PC-3 (cell line): ENCODE data around the gene PACSIN2. TPM values are rescaled to one million over a fixed set of nuclear protein-coding genes. Genes with fewer than 3 reads are reported as not detected.

Experiments
- ATAC-seq: fragments of 200-7000 bp; cut with Tn5 transposase; 2 replicates; pipeline ENCODE4 v1.9.1; 2020; ENCODE audit warnings: mild to moderate bottlenecking, moderate library complexity
- BruUV-seq: library from RNA; stranded (reverse); fragments of 400-500 nt; replicated peaks from 2 replicates; lab custom pipeline; 2021; lab: Mats Ljungman, UMichigan
- CTCF ChIA-PET: fragments of 300-600 bp; sonication (Branson Sonifier 250); formaldehyde crosslinking; loops from one replicate; lab custom pipeline; 2022; ENCODE audit warnings: antibody characterized with exemption; lab: Charles Lee
- POLR2A ChIA-PET: fragments of 300-600 bp; sonication (Branson Sonifier 250); formaldehyde crosslinking; loops from one replicate; lab custom pipeline; 2022; ENCODE audit warnings: antibody characterized with exemption; ENCODE audit not compliant: unreplicated experiment; lab: Charles Lee
- DNase-seq: peaks from one replicate; pipeline ENCODE4 v3.0.0-alpha.2; 2015
- H2AFZ ChIP-seq: fragments of 300-600 bp; sonication (generic); 2 replicates; pipeline ENCODE4 v1.6.0; 2016; ENCODE audit warnings: antibody characterized with exemption, low read length
- H3F3A ChIP-seq: fragments of 300-600 bp; sonication (generic); one replicate; pipeline ENCODE4 v1.6.0; 2017; ENCODE audit warnings: antibody characterized with exemption, low read length, control low read depth, mild to moderate bottlenecking; ENCODE audit not compliant: unreplicated experiment
- H3K27ac ChIP-seq: fragments of 300-600 bp; sonication (generic); 2 replicates; pipeline ENCODE4 v1.5.1; 2016; ENCODE audit warnings: mild to moderate bottlenecking, low read length
- H3K27me3 ChIP-seq: fragments of 300-600 bp; sonication (generic); 2 replicates; pipeline ENCODE4 v1.6.1; 2016; ENCODE audit warnings: low read length, mixed read lengths
- H3K36me3 ChIP-seq: fragments of 300-600 bp; sonication (generic); 2 replicates; pipeline ENCODE4 v1.6.1; 2016; ENCODE audit warnings: low read depth, mixed run types, low read length, mixed read lengths
- H3K4me1 ChIP-seq: fragments of 300-600 bp; sonication (generic); 2 replicates; pipeline ENCODE4 v1.5.1; 2016; ENCODE audit warnings: low read length; ENCODE audit not compliant: insufficient read depth
- H3K4me2 ChIP-seq: fragments of 300-600 bp; sonication (generic); 2 replicates; pipeline ENCODE4 v1.6.0; 2016; ENCODE audit warnings: low read length
- H3K4me3 ChIP-seq: fragments of 300-600 bp; sonication (generic); 2 replicates; pipeline ENCODE4 v1.5.1; 2016; ENCODE audit warnings: mild to moderate bottlenecking, low read length, mixed read lengths
- H3K79me2 ChIP-seq: fragments of 300-600 bp; sonication (generic); 2 replicates; pipeline ENCODE4 v1.6.1; 2017; ENCODE audit warnings: low read length, mixed read lengths
- H3K9ac ChIP-seq: fragments of 300-600 bp; sonication (generic); 2 replicates; pipeline ENCODE4 v1.6.0; 2016; ENCODE audit warnings: mild to moderate bottlenecking, low read length
- H3K9me2 ChIP-seq: fragments of 300-600 bp; sonication (generic); replicated peaks from 2 replicates; pipeline ENCODE4 v1.6.1; 2016; ENCODE audit warnings: mixed run types, low read length, mixed read lengths
- H3K9me3 ChIP-seq: fragments of 300-600 bp; sonication (generic); 2 replicates; pipeline ENCODE4 v1.6.1; 2016; ENCODE audit warnings: low read length, mixed read lengths
- H4K20me1 ChIP-seq: fragments of 300-600 bp; sonication (generic); 2 replicates; pipeline ENCODE4 v1.6.1; 2016; ENCODE audit warnings: low read length, mixed read lengths
- EZH2 ChIP-seq: fragments of 300-600 bp; sonication (generic); IDR thresholded peaks from one replicate; pipeline ENCODE4 v1.6.1; 2017; ENCODE audit warnings: antibody characterized with exemption, mild to moderate bottlenecking, low read length; ENCODE audit not compliant: unreplicated experiment
- EZH2phosphoT487 ChIP-seq: fragments of 300-600 bp; sonication (generic); IDR thresholded peaks from 2 replicates; pipeline ENCODE4 v1.6.1; 2018; ENCODE audit warnings: mild to moderate bottlenecking, antibody characterized with exemption, low read length, borderline replicate concordance
- intact Hi-C: fragments of 100-400 bp; cut with micrococcal nuclease; formaldehyde crosslinking; loops from 2 replicates; pipeline ENCODE4 v1.9.0; 2023
- total RNA-seq: library from RNA; depleted of rRNA; stranded (reverse); fragments of >200 nt; gene quantifications from 2 replicates; pipeline ENCODE4 v1.2.3, GENCODE V29; 2014
- TF ChIP-seq, protein P1 (sequence below): fragments of 300-600 bp; sonication (generic); conservative IDR thresholded peaks from 2 replicates; pipeline ENCODE4 v1.5.1; 2017; ENCODE audit warnings: antibody characterized with exemption, low read depth, mild to moderate bottlenecking, low read length

PACSIN2 gene
- total RNA-seq, 1 experiment from 2014 or later, result 25.7 TPM

- peaks cover 22% of the 10 kb centered on the region for H3K79me2 ChIP-seq
- TF ChIP-seq EZH2phosphoT487 (no peak), EZH2 (no peak)
- TF ChIP-seq, protein P1, sequence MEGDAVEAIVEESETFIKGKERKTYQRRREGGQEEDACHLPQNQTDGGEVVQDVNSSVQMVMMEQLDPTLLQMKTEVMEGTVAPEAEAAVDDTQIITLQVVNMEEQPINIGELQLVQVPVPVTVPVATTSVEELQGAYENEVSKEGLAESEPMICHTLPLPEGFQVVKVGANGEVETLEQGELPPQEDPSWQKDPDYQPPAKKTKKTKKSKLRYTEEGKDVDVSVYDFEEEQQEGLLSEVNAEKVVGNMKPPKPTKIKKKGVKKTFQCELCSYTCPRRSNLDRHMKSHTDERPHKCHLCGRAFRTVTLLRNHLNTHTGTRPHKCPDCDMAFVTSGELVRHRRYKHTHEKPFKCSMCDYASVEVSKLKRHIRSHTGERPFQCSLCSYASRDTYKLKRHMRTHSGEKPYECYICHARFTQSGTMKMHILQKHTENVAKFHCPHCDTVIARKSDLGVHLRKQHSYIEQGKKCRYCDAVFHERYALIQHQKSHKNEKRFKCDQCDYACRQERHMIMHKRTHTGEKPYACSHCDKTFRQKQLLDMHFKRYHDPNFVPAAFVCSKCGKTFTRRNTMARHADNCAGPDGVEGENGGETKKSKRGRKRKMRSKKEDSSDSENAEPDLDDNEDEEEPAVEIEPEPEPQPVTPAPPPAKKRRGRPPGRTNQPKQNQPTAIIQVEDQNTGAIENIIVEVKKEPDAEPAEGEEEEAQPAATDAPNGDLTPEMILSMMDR, result no peak
- H3K4me2 ChIP-seq, result no peak overlapping the region
- no peaks in the 10 kb centered on the region for H3K9me2 ChIP-seq
- H3K4me3 ChIP-seq, result no peak overlapping the region
- CTCF ChIA-PET, result no interaction called here
- BruUV-seq, result no TSS peak
- H3K9me3 ChIP-seq, result no peaks in the 10 kb centered on the region
- POLR2A ChIA-PET, result no interaction called here
- no peak overlapping the region for H3K27ac ChIP-seq
- no peaks in the 10 kb centered on the region for H4K20me1 ChIP-seq
- no peaks in the 10 kb centered on the region for H3K27me3 ChIP-seq
- peaks cover 2% of the 10 kb centered on the region; the same call in 1 of the 2 replicates for H3K4me1 ChIP-seq
- H3K9ac ChIP-seq, result no peak overlapping the region
- DNase-seq (no peak), ATAC-seq (no peak)
- no peak overlapping the region for H2AFZ ChIP-seq
- intact Hi-C loops, result no loop called here
- no peaks in the 10 kb centered on the region for H3F3A ChIP-seq
- H3K36me3 ChIP-seq, result no peaks in the 10 kb centered on the region
Observed at GRCh38 chr22:42913874-42914510, 101.0 kb downstream of the PACSIN2 start.

- Histone ChIP-seq H3K4me1 (no peaks in the 10 kb centered on the region), H3F3A (no peaks in the 10 kb centered on the region), H3K27ac (no peak overlapping the region), H2AFZ (no peak overlapping the region), H3K9me3 (no peaks in the 10 kb centered on the region), H3K9me2 (no peaks in the 10 kb centered on the region), H3K27me3 (no peaks in the 10 kb centered on the region), H4K20me1 (no peaks in the 10 kb centered on the region), H3K79me2 (peaks cover 16% of the 10 kb centered on the region), H3K4me3 (no peak overlapping the region), H3K4me2 (no peak overlapping the region), H3K36me3 (no peaks in the 10 kb centered on the region), H3K9ac (no peak overlapping the region)
- no peak for ATAC-seq
- DNase-seq, result peak; percentile 4
- TF ChIP-seq EZH2 (no peak), EZH2phosphoT487 (no peak)
- TF ChIP-seq, protein P1, result no peak
- CTCF ChIA-PET, result no interaction called here
- POLR2A ChIA-PET, result no interaction called here
- BruUV-seq, result no TSS peak
- intact Hi-C loops, result no loop called here
Observed at GRCh38 chr22:42912059-42912458, 102.9 kb downstream of the PACSIN2 start.

- Histone ChIP-seq H3K9me2 (no peaks in the 10 kb centered on the region), H4K20me1 (no peaks in the 10 kb centered on the region), H3K36me3 (no peaks in the 10 kb centered on the region), H3K27me3 (no peaks in the 10 kb centered on the region), H2AFZ (no peak overlapping the region), H3K4me3 (no peak overlapping the region), H3K27ac (no peak overlapping the region), H3K4me1 (no peaks in the 10 kb centered on the region), H3K79me2 (peaks cover 7% of the 10 kb centered on the region; the same call in 1 of the 2 replicates), H3K9ac (no peak overlapping the region), H3K4me2 (no peak overlapping the region), H3K9me3 (no peaks in the 10 kb centered on the region), H3F3A (no peaks in the 10 kb centered on the region)
- TF ChIP-seq EZH2phosphoT487, result no peak
- TF ChIP-seq, protein P1, result no peak
- no peak for TF ChIP-seq EZH2
- intact Hi-C loops, result no loop called here
- DNase-seq (no peak), ATAC-seq (no peak)
- ChIA-PET CTCF (no interaction called here), POLR2A (no interaction called here)
- TSS peak; percentile 11 for BruUV-seq
Observed at GRCh38 chr22:42910221-42910942, 104.6 kb downstream of the PACSIN2 start.
